HG02973 (cell line): ENCODE results near the gene PLCD1.

ENCODE experiments used
- ATAC-seq: cut with Tn5 transposase; IDR thresholded peaks from one replicate; pipeline ENCODE4 v1.9.1; 2021; ENCODE audit warnings: moderate library complexity; ENCODE audit not compliant: unreplicated experiment

PLCD1 gene

GRCh38 chr3:37968813-37969595 lies 60.4 kb downstream of the PLCD1 start:
- ATAC-seq = no peak

GRCh38 chr3:37968199-37968598 lies 61.2 kb downstream of the PLCD1 start:
- no peak for ATAC-seq

- no peak for ATAC-seq
Observed at GRCh38 chr3:37967260-37967881, 62.1 kb downstream of the PLCD1 start.

DNA sequence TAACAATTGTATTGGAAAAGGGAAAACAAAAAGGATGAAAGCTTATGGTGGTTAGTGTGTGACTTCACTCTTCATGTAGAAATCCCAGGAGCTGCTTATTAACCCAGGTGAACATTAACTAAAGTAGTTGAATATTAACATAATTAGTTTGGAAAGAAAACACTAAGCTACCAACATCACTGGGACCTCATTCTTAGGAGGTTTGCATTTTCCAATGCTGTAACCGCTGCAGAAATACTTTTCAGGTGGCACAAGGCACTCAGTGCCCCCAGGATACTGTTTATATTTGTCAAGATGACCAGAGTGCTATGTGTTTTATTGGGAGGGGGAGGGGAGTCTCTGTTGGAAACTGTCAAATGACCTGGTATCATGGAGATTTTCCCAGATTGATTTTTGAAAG lies 64.7 kb downstream of the PLCD1 start:
- no peak for ATAC-seq

DNA sequence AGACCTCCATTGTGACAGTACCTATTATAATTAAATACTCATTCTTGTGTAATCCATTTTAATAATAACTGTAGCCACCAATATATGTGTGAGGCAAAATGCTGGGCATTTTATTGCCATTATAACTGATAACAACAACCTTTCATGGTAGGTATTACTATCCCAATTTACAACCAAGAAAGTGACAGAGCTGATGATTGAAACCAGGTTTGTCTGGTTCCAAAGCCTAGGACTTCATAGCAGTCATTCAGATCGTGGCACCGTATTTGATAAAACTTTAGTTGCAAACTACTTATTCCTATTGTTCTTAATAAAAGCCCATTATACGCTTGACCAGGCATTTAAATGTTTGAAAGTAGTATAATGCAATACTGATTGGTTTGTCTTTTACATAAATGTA lies 65.3 kb downstream of the PLCD1 start:
- ATAC-seq = no peak

GRCh38 chr3:37963635-37964034 lies 65.8 kb downstream of the PLCD1 start:
- no peak for ATAC-seq

GRCh38 chr3:37963016-37963415 lies 66.4 kb downstream of the PLCD1 start:
- no peak for ATAC-seq

DNA sequence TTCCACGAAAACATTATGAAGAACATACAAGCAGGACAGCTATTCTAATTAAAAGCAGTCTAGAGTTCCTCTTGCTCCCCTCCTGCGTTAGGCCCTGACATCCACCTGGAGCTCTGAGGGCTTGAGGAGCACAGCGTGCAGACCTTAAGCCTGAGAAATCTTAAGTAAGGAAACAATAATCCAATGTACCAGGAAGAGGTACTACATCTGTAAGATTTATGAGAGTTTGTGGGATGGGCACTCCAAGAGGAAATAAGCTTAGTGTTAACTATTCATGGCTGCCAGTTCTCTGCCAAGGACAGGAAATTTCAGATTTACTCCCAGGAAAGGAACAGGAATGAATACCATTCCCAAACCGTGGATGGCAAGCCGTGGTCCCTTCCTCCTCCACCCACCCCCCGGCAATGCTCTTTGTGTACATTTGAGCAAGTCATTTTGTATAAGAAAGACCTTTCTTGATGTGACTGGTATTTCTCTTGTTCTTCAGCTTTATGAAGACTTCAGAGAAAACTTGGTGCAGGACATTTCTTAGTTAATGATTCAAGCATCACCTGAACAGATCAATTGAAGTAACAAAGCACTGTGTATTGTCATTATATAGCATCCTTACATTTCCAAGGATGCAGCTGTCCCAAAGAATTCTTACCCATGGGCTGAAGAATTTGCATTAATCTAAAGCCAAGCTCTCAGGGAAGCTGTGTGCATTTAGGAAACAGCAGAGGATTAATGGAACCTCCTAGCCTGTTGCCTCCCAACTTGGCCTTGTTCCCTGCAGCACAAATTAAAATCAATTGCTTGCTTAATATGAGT lies 67.6 kb downstream of the PLCD1 start:
- ATAC-seq = no peak

DNA sequence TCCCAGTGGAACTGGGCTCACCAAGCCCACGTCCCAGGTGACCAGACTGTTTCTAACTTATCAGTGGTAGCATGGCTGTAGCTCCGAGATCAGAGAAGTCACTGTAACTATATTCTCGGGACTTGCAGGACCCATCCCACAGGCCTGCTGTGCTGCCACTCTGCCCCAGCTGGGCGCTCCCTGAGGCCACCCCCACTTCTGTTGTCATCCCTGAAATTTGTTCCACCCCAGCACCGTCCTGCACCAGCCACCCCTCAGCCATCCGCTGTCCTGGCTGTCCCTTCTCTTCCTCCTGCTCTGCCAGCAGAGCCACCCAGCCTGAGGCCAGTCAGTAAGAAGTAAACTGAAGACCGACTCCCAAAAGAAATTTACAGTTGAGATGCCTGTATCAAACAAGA lies 71.9 kb downstream of the PLCD1 start:
- no peak for ATAC-seq
